CD4-positive, alpha-beta T cell treated with Interleukin-4 for 4 hours (primary cell): ENCODE data around the gene SOX8.
"Not testable (repeated sequence)": the region's sequence is repeated elsewhere in the genome, so short reads cannot be mapped to it uniquely, and the experiment has no call there.

Source experiments
- DNase-seq: peaks from one replicate; pipeline ENCODE4 v3.0.0-alpha.2; 2020

SOX8 gene

DNA sequence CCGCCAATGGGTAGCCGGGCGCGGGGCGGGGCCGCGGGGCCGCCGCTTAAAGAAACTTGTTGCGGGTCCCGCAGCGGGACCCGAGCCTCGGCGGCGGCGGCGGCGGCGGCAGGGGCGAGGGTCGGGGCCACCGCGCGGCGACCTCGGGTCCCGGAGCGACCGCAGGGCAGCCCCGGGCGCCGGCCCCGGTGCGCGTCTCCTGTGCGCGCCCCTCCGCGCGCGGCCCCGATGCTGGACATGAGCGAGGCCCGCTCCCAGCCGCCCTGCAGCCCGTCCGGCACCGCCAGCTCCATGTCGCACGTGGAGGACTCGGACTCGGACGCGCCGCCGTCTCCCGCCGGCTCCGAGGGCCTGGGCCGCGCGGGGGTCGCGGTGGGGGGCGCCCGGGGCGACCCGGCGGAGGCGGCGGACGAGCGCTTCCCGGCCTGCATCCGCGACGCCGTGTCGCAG lies at the start of gene SOX8:
Gene SOX8 (plus strand): TSS at position 76 of the 450 bp plus-strand sequence. CDS start 153 bp downstream, at position 229.
- no peak for DNase-seq

DNA sequence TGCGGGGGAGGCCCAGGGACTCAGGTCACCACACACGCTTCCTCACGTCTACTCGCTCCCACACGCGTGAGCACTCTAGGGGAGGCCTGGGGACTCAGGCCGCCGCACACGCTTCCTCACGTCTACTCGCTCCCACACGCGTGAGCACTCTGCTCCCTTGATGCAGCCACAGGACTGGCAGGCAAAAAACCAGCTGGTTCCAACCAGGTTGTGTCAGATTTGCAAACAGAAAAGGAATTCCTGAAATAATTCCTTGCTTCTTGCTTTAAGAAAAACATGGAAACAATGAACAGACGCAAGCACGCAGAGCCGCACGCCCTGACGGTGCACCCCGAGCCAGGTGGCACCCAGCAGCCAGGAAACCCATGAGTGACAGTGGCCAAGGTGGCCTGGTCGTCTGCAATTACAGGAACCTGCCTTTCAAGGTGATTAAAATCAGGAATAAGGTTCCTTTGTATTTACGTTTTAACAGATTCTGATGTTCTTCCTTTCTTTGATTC lies 48.7 kb upstream of the SOX8 start:
- no peak for DNase-seq

DNA sequence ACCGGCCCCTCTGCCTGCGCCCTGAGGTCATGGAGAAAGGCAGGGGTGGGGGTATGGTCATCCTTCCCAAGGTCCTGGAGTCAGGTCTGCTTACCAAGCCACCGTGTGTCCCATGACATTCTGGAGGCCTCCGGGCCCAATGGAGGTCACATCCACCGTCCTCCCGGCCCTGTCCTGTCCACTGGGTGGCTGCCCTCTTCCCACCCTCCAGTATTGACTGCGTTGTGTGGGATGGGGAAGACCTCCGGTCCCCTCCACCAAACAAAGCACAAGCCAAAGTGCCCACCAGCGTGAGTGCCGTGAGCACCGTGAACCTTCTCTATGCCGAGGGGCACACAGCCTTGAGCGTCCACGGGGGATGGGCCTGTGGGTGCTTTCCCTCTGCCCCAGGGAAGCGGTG lies 48.0 kb upstream of the SOX8 start:
- no peak for DNase-seq

DNA sequence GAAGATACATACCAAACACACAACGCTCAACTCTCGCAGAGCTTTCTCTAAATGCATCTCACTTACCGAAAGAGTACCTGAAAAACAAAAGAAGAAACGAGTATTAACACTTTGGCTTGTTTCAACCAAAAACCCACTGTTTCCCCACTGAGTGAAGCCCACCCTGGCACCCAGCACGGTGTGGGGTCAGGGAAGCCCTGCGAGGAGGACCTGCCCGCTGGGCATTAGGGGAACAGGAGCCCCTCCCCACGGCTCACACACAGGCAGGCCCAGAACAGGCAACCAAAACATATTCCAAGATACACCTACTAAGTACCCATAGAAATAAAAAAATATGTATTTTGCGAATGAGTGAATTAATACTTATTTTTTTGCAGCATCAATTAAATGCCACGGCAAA lies 47.4 kb upstream of the SOX8 start:
- DNase-seq = no peak

DNA sequence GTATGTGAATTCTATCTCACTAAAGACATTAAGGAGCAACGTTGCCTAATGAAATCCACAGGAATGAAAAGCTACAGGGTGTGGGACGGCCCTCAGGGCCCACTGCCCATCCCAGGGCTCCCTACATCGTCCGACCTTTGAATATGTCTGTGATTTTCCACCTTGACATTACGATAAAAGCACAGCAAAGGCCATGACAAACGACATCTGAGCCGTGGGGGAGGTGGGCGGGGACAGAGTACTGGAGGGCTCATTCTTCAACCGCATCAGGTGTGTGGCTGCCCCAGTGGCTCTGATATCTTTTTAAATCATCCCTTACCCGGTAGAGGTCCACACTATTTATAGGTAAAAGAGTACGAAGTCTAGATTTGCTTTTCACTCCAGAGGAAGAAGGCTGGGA lies 45.9 kb upstream of the SOX8 start:
- no peak for DNase-seq

DNA sequence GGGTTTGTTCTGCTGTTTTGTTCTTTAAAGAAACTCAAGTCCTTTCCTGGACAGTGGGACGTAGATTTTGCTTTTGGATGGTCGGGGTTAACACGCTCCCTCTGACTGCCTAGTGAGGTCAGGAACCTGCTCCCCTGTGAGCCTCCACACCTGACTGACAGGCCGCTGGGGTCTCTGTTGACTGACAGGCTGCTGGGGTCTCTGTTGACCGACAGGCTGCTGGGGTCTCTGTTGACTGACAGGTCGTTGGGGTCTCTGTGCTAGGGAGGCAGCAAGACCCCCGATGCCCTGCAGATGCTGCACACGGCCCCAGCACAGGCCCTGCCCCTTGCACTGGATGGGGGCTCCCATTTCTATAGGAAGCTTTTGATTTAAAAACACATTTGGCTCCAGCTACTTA lies 44.3 kb upstream of the SOX8 start:
- no peak for DNase-seq

DNA sequence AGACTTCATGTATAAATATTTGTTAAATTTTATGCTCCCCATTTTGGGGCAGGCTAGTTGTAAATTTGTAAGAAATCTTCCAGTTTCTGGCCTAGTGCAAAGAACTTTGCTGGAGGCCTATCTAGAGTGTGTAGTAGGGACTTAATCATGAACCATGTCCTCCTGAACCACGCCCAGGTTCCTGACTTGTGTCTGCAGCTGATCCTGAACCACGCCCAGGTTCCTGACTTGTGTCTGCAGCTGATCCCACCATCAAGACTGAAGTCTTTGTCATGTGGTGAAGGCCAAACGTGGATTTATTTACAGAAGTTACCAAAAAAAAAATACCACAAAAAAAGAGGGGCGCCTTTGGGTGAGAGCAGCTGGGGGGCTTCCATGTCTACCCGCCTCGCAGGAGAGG lies 43.8 kb upstream of the SOX8 start:
- DNase-seq = no peak

DNA sequence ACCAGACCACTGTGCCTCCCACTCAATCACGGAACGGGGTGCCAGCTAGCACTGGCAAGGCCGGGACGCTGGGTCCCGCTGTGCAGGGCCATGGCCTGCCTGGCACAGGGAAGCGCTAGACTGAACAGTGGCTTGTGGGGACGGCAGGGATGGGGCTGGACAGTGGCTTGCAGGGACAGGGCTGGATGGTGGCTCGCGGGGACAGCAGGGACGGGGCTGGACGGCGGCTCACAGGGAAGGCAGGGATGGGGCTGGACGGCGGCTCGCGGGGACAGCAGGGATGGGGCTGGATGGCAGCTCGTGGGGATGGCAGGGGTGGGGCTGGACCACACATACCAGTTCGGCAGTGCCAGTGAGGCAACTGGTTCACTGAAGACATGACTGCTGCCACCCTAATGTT lies 43.4 kb upstream of the SOX8 start:
- no peak for DNase-seq

DNA sequence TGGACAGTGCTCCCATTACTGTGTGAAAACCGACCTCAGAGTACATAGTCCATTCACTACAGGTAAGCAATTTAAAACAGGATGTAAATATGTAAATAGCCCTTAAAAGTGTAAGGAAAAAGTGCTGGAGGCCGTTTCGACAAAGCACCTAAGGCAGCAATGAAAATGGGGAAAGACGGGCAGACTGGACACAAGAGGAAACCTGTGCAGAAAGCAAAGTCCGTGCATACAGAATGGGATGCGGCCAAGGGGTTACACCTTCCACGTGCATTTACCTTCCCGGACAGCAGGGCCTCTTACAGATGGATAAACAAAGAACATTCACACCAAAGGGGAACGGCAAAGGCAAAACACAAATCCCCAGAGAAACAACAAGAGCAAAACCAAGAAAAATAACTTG lies 42.8 kb upstream of the SOX8 start:
- no peak for DNase-seq

DNA sequence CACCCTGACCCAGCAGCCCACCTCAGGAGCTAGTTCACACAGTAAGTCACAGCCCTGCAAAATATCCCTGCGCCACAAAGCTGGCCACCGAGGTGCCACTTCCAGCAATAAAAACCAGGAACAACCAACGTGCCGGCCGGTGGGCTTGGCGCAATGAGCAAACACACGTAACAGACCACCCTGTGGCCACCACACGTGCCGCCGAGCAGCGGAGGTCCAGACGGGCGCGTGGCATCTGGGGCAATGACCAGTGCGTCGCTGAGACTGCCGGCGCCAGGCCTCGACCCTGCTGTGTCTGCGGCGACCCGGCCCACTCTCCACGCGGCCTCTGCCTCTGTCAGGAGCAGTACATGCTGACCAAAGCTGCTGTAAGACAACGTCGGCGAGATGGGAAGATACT lies 42.3 kb upstream of the SOX8 start:
- no peak for DNase-seq

DNA sequence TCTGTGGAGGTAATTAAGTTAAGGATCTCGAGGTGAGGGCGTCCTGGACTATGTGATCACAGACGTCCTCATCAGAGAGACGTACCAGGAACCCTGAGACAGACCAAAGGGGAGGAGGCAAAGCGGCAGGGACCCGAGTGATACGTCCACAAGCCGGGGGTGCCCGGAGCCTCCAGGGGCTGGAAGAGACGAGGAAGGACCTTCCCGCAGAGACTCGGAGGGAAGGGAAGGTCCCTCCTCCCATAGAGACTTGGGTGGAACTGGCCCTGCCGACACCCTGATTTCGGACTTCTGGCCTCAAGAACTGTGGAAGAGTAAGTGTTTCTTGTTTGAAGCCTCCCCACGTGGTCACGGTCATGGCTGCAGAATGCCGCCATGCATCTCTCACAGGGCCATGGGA lies 41.6 kb upstream of the SOX8 start:
- no peak for DNase-seq

DNA sequence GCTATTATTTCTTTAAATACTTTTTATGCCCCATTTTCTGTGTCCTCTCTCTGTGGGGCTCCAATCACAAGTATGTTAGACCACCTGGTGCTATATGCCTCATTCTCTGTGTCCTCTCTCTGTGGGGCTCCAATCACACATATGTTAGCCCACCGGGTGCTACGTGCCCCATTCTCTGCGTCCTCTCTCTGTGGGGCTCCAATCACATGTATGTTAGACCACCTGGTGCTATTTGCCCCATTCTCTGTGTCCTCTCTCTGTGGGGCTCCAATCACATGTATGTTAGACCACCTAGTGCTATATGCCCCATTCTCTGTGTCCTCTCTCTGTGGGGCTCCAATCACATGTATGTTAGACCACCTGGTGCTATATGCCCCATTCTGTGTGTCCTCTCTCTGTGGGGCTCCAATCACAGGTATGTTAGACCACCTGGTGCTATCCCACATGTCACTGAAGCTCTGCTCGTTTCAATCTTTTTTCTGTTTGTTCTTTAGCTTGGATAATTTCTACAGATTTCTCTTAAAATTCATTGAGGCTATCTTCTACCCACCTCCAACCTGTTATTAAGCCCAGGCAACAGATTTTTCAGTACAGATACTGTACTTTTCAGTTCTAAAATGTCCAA lies 39.0 kb upstream of the SOX8 start:
- DNase-seq = no peak

DNA sequence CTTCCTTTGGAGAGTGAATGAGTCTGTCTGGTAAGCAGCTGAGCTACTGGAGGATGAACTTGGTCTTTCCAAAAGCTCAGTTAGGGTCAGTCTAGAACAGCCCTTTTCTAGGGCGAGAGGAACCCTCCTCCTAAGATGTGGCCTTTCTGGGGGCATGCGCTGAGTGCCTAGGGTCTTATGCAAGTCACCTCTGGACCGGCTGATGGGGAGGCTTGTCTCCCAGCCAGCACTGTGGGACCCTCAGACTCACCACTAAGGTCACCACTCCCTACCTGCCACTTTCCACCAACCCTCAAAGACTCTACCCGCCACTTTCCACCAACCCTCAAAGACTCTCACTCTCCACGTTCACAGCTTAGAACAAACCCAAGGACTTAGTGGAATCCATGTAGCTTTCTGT lies 37.6 kb upstream of the SOX8 start:
- DNase-seq = no peak

DNA sequence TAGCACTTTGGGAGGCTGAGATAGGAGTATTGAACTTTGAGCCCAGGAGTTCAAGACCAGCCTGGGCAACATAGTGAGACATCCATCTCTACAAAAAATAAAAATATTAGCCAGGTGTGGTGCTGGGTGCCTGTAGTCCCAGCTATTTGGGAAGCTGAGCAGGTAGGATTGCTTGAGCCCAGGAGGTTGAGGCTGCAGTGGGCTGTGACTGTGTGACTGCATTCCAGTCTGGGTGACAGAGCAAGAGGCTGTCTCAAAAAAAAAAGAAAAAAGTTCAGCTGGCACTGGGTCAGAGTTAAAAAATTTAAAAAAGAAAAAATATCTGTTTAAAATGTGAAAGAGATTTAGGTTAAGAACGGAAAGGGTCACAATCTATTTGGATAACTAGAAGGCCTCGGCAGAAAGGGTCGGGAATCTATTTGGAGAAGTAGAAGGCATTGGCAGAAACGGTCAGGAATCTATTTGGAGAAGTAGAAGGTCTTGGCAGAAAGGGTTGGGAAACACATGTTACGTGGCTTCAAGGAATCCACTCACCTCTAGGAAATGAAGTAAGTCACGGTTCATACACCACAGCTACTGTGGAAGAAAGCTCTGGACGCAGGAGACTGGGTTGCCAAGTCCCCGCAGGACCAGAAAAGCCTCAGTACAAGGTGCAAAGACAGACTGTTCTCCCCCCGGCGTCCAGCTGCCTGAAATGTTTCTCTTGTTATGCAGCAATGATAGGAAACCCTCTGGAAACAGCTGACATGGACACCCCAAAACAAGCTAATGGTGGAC lies 36.1 kb upstream of the SOX8 start:
- DNase-seq = no peak

DNA sequence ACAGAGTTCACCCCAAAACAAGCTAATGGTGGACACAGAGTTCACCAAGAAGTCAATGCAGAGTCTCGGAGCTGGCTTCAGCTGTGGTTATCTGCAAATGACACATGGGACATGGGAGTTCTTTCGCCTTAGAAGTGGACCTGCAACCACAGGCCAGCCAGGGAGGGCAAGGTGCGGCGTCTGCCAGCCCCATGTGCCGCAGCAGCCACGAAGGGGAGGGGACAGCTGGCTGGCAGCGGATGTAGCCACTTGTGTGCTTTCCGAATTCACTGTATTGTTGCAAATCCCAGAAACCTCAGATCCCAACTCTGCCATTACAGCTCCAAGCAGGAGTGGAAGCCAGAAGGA lies 35.5 kb upstream of the SOX8 start:
- DNase-seq = no peak

DNA sequence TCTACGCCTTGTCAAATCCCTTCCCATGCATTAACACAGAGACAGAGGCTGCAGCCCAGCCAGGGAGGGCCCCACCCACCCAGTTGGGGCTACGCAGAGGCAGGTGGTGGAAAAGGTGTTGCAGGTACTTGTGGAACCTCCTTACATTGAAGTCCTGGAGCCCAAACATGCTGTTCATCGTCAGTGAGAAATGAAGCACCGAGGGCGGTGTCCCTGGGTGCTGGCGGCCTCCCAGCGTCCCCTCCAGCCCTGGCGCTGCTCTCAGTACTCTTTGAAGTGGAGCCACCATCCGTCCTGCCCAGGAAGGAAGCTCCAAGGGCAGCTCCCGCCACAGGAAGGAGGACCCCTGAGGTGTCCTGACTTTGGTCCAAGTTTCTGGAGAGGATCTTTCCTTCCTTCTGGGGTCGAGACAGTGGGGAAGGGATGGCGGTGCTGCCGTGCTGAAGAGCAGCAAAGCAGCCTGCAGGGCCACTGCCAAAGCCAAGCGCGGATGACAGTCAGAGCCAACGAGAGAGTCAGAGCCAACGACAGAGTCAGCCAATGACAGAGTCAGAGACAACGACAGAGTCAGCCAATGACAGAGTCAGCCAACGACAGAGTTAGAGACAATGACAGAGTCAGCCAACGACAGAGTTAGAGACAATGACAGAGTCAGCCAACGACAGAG lies 34.2 kb upstream of the SOX8 start:
- DNase-seq = no peak

DNA sequence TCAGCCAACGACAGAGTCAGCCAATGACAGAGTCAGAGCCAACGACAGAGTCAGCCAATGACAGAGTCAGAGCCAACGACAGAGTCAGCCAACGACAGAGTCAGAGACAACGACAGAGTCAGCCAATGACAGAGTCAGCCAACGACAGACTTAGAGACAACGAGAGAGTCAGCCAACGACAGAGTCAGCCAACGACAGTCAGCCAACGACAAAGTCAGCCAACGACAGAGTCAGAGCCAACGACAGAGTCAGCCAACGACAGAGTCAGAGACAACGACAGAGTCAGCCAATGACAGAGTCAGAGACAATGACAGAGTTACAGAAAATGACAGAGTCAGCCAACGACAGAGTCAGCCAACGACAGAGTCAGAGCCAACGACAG lies 33.7 kb upstream of the SOX8 start:
- not testable (repeated sequence) for DNase-seq

DNA sequence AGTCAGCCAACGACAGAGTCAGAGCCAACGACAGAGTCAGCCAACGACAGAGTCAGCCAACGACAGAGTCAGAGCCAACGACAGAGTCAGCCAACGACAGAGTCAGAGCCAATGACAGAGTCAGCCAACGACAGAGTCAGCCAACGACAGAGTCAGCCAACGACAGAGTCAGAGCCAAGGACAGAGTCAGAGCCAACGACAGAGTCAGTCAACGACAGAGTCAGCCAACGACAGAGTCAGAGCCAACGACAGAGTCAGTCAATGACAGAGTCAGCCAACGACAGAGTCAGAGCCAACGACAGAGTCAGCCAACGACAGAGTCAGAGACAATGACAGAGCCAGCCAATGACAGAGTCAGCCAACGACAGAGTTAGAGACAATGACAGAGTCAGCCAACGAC lies 32.8 kb upstream of the SOX8 start:
- DNase-seq = not testable (repeated sequence)

DNA sequence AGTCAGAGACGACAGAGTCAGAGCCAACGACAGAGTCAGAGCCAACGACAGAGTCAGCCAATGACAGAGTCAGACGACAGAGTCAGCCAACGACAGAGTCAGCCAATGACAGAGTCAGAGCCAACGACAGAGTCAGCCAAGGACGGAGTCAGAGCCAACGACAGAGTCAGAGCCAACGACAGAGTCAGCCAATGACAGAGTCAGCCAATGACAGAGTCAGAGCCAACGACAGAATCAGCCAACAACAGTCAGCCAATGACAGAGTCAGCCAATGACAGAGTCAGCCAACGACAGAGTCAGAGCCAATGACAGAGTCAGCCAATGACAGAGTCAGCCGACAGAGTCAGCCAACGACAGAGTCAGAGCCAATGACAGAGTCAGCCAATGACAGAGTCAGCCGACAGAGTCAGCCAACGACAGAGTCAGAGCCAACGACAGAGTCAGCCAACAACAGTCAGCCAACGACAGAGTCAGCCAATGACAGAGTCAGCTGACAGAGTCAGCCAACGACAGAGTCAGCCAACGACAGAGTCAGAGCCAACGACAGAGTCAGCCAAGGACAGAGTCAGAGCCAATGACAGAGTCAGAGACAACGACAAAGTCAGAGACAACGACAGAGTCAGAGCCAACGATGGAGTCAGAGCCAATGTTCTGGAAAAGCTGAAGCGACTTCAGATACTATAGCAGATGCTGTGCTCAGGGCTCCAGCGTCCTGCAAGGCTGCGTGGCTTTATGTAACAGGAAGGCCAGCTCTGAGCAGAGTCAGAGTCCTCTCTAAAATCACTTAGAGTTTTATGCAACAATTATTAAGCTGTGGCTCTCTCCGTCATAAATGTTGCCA lies 30.6 kb upstream of the SOX8 start:
- not testable (repeated sequence) for DNase-seq

DNA sequence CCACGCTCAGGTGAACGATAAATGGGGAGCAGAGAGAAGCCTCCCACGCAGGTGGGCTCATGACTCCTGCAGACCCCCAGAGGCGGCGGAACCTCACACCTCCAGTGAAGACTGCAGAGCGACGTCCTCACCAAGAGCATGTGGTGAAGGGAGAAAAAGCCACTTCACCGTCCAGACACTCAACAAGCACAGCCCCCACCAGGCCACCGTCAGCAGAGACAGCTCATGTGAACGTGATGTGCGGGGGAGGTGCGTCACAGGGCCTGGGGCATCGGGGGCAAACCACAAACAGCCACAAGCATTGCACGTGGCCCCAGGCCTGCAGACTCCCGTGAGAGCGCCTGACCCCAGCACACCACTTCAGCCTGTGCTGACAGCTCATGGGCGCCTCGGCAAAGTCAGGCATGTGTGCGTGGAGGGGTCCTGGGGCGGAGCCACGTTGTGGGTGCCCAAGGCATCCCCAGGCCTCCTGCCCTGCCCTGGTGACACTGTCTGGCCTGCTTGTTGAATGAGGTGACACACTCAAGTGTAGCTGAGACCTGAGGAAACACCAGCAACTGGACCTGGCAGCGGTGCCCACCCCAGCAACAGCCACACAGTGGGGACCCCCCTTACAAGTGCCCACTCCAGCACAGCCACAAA lies 29.8 kb upstream of the SOX8 start:
- no peak for DNase-seq

DNA sequence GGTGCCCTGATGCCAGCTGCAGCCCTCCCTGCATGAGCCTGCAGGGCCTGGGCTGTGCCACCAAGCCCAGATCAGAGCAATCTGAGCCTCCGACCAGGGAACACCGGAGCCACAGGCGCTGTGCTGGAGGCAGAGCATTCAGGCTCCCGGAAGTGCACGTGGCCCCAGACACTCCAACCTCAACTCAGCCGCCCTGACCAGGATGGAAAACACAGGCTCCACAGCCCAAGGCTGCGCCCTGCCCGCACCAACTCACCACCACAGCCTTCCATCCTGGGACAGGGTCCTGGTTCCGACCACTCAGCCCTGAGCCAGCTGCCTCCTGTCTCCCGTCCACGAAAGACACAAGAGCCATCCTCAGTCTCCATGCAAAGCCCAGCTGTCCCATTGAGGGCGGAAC lies 29.2 kb upstream of the SOX8 start:
- no peak for DNase-seq

DNA sequence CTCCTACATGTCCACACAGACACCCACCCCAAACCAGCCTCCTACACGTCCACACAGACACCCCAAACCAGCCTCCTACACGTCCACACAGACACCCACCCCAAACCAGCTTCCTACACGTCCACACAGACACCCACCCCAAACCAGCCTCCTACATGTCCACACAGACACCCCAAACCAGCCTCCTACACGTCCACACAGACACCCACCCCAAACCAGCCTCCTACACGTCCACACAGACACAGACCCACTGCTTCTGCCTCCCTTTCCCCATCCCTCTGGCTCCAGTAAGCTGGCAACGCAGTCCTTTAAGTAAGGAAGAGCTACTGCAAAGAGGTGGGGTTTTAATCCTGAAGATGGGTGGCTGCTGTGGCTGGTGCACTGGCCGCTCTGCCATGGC lies 27.8 kb upstream of the SOX8 start:
- DNase-seq = not testable (repeated sequence)

DNA sequence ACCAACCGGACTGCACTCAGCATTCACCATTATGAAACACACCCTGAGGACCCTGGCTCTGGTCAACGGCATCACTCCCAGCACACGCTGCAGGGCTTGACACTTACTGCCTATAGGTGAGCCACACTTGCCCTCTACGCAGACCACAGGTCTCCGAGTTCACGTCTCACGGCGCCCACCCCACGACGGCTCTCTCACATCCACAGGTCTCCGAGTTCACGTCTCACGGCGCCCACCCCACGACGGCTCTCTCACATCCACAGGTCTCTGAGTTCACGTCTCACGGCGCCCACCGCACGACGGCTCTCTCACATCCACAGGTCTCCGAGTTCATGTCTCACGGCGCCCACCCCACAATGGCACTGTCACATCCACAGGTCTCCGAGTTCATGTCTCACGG lies 25.8 kb upstream of the SOX8 start:
- DNase-seq = not testable (repeated sequence)
